Measurements from ENCODE around the gene CCDC88B.

- TF ChIP-seq CTCF (IDR thresholded peaks at IDR 0.05 in 4 of 5, conservative IDR thresholded peaks at IDR 0.05 in 1 of 5) (no peak), POLR2A (IDR thresholded peaks at IDR 0.05) (no peak)
These were observed 56.1 kb downstream of the CCDC88B start for GRCh38 chr11:64396079-64396591.
